ENCODE results near the gene YAF2. TPM values are rescaled to one million over a fixed set of nuclear protein-coding genes. Genes with fewer than 3 reads are reported as not detected.

Gene YAF2
- total RNA-seq, 4 donors from 2014 or later = 8.7 to 17.8 (median 15.2) TPM

DNA sequence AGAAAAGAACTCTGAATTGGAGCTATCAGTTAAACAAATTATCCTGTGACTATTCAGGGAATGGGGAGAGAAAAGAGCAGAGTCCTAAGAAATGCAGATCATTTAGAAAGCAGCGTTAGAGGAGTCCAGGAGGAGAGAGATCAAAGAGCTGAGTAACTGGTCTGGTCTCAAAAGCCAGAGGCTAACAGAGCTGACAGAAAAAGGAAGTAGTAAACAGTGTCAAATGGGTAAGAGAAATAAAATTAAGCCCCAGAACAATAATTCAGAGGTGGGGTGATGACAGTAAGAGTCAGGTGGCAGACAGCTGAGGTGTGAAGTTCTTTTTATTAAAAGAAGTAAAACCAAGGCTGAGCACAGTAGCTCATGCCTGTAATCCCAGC lies 112.7 kb downstream of the YAF2 start:
- WGBS, 2 donors = 45 to 48% methylated on average over 1 of the region's 1 CpG
- no peak overlapping the region for H3K4me3 ChIP-seq (ENCODE audit: low read depth, poor library complexity, severe bottlenecking)
- no peak for TF ChIP-seq POLR2A (IDR thresholded peaks at IDR 0.05)
- TF ChIP-seq, protein P1, sequence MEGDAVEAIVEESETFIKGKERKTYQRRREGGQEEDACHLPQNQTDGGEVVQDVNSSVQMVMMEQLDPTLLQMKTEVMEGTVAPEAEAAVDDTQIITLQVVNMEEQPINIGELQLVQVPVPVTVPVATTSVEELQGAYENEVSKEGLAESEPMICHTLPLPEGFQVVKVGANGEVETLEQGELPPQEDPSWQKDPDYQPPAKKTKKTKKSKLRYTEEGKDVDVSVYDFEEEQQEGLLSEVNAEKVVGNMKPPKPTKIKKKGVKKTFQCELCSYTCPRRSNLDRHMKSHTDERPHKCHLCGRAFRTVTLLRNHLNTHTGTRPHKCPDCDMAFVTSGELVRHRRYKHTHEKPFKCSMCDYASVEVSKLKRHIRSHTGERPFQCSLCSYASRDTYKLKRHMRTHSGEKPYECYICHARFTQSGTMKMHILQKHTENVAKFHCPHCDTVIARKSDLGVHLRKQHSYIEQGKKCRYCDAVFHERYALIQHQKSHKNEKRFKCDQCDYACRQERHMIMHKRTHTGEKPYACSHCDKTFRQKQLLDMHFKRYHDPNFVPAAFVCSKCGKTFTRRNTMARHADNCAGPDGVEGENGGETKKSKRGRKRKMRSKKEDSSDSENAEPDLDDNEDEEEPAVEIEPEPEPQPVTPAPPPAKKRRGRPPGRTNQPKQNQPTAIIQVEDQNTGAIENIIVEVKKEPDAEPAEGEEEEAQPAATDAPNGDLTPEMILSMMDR (IDR thresholded peaks at IDR 0.05) = no peak
- intact Hi-C loops (cut with DNase I; ENCODE audit: low total_unique reads) = no loop called here
- no peak for DNase-seq (ENCODE audit: low spot score in 2 of 2)

DNA sequence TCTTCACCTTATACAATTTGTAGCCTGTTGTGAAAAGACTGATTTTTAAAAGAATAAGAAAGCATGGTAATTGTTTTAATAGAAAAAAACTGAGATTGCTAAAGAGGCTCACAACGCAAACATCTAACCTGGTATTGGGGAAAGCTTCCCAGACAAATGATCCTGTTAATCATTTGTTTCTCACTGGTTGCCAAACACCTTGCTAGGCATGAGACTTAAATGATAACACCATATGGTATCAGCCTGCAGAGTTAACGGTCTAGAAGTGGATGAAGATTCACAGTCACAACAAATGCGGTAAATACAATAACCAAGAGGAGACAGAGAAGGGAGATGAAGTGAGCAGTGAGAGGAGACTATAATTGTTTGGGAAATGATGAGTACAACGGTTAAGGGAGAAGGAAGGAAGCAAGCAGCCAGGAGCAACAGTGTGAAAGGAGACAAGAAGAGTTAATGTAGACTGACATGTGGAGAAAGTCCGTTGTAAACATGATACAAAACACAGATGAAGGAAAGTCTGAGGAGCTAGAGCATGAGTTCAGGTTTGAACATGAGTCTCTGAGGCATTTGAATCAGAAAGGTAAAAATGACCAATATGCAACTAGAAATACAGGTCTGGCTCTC lies 113.2 kb downstream of the YAF2 start:
- no peak for TF ChIP-seq POLR2A (IDR thresholded peaks at IDR 0.05)
- TF ChIP-seq, protein P1 (IDR thresholded peaks at IDR 0.05) = no peak
- 60 to 62% methylated on average over 5 of the region's 5 CpGs for WGBS, 2 donors
- no peak overlapping the region for H3K4me3 ChIP-seq (ENCODE audit: low read depth, poor library complexity, severe bottlenecking)
- intact Hi-C loops (cut with DNase I; ENCODE audit: low total_unique reads) = no loop called here
- DNase-seq (ENCODE audit: low spot score in 2 of 2) = no peak

DNA sequence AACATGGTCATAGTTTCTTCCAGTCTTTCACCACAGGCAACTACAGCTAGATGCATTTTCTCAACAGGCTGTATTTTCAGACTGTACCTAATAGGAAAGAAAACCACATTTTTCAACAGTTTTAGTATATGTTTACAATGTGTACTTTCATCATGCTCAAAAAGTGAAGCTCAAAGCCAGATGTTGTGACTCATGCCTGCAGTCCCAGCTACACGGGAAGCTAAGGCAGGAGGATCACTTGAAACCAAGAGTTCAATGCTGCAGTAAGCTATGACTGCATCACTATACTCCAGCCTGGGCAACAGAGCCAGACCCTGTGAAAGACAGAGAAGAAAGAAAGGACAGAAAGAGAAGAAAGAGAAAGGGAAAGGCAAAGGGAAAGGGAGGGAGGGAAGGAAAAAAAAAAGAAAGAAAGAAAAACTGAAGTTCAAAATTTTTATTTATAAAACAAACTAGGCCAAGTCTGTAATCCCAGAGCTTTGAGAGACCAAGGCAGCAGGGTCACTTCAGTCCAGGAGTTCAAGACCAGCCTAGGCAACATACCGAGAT lies 118.9 kb downstream of the YAF2 start:
- 48 to 61% methylated on average over 2 of the region's 2 CpGs for WGBS, 2 donors
- H3K4me3 ChIP-seq (ENCODE audit: low read depth, poor library complexity, severe bottlenecking) = no peak overlapping the region
- intact Hi-C loops (cut with DNase I; ENCODE audit: low total_unique reads) = no loop called here
- TF ChIP-seq, protein P1 (IDR thresholded peaks at IDR 0.05) = no peak
- no peak for TF ChIP-seq POLR2A (IDR thresholded peaks at IDR 0.05)
- no peak for DNase-seq (ENCODE audit: low spot score in 2 of 2)

GRCh38 chr12:42118136-42118879 lies 119.7 kb downstream of the YAF2 start:
- no peak overlapping the region for H3K4me3 ChIP-seq (ENCODE audit: low read depth, poor library complexity, severe bottlenecking)
- 87 to 88% methylated on average over 5 of the region's 5 CpGs for WGBS, 2 donors
- DNase-seq (ENCODE audit: low spot score in 2 of 2) = no peak
- intact Hi-C loops (cut with DNase I; ENCODE audit: low total_unique reads) = no loop called here
- no peak for TF ChIP-seq POLR2A (IDR thresholded peaks at IDR 0.05)
- TF ChIP-seq, protein P1 (IDR thresholded peaks at IDR 0.05) = no peak

DNA sequence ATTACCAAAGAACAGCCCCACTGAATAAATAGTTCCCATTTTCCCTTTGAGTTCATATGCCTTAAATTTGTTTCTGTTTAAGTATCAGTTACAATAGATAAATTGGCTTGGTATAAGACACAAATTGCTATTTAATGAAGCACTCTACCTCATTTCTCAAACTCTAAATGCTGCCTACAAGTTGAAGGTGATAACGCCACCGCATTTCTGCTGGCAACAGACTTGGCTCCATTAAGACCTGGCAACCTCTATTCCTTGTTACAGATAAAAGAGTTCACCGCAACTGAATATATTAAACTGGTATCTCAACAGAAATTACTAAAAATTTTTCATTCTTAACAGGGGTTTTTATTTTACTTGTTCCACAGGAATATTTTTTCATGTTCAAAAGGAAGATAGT lies 129.0 kb downstream of the YAF2 start:
- 95 to 98% methylated on average over 3 of the region's 3 CpGs for WGBS, 2 donors
- intact Hi-C loops (cut with DNase I; ENCODE audit: low total_unique reads) = no loop called here
- DNase-seq (ENCODE audit: low spot score in 2 of 2) = no peak

More for the DNA sequence above, 129.0 kb downstream of the YAF2 start:
- TF ChIP-seq, protein P1 (IDR thresholded peaks at IDR 0.05) = no peak
- TF ChIP-seq POLR2A (IDR thresholded peaks at IDR 0.05) = no peak
- no peak overlapping the region for H3K4me3 ChIP-seq (ENCODE audit: low read depth, poor library complexity, severe bottlenecking)

Other genes with a start within 250 kb of the YAF2 start
- gene GXYLT1, start 93.4 kb downstream of the YAF2 start, total RNA-seq = 10 to 100 TPM in 2 of 4 donors, 1 to 10 TPM in 2; 7.9 to 11.7 (median 10.0) TPM
- 10 to 100 TPM; 17.0 to 28.9 (median 20.7) TPM for gene ZCRB1, start 87.8 kb upstream of the YAF2 start, total RNA-seq
- 10 to 100 TPM; 39.5 to 45.5 (median 41.7) TPM for gene PPHLN1, start 87.9 kb upstream of the YAF2 start, total RNA-seq